CD4-positive, CD25-positive, alpha-beta regulatory T cell (primary cell): ENCODE measurements around the gene DMXL1. TPM values are rescaled to one million over a fixed set of nuclear protein-coding genes. Genes with fewer than 3 reads are reported as not detected.
A peak's percentile ranks its signal among the peaks of the same experiment; 100 is the strongest.

ENCODE experiments used
- ATAC-seq, 2 donors: fragments of 150-1000 bp; cut with Tn5 transposase; one replicate each; pipeline ENCODE4 v1.10.0; 2021; ENCODE audit warnings: low read depth in 2 of 2, moderate number of reproducible peaks in 2 of 2, moderate library complexity in 1 of 2
- DNase-seq, 3 donors: peaks; one replicate each; pipeline versions ENCODE4 v3.0.0 to v3.0.0-alpha.2; 2012 to 2022; ENCODE audit warnings: mixed read lengths in 1 of 3
- H3K27ac ChIP-seq: one replicate; pipeline ENCODE4 v1.7.0; 2013; ENCODE audit warnings: mild to moderate bottlenecking, low read length; ENCODE audit not compliant: insufficient read depth, poor library complexity, severe bottlenecking
- H3K27me3 ChIP-seq: one replicate; pipeline ENCODE4 v1.7.0; 2013; ENCODE audit warnings: low read length; ENCODE audit not compliant: control insufficient read depth, insufficient read depth
- H3K36me3 ChIP-seq: one replicate; pipeline ENCODE4 v1.7.0; 2013; ENCODE audit warnings: mild to moderate bottlenecking, low read length, moderate library complexity; ENCODE audit not compliant: control insufficient read depth, insufficient read depth
- H3K4me1 ChIP-seq: 2 replicates; pipeline ENCODE4 v1.7.0; 2013; ENCODE audit warnings: mild to moderate bottlenecking, low read length; ENCODE audit not compliant: insufficient read depth, control insufficient read depth, poor library complexity, severe bottlenecking
- H3K4me3 ChIP-seq: one replicate; pipeline ENCODE4 v1.7.0; 2013; ENCODE audit warnings: low read depth, mild to moderate bottlenecking, low read length, moderate library complexity
- H3K9me3 ChIP-seq, 2 experiments: 1 replicate in 1 of 2; 2 replicates in 1 of 2; pipeline ENCODE4 v1.7.0; 2013; ENCODE audit warnings: low read length in 2 of 2, mild to moderate bottlenecking in 1 of 2, moderate library complexity in 1 of 2; ENCODE audit not compliant: control insufficient read depth in 2 of 2
- H3K27ac Mint-ChIP-seq, 3 donors: one replicate each; pipeline ENCODE4 v1.8.0; 2020 to 2022; ENCODE audit warnings: mild to moderate bottlenecking in 3 of 3, mixed read lengths in 3 of 3, moderate library complexity in 2 of 3
- H3K27me3 Mint-ChIP-seq: one replicate; pipeline ENCODE4 v1.8.0; 2022; ENCODE audit warnings: mild to moderate bottlenecking, mixed read lengths
- H3K36me3 Mint-ChIP-seq: one replicate; pipeline ENCODE4 v1.8.0; 2020; ENCODE audit warnings: mixed read lengths
- H3K4me1 Mint-ChIP-seq, 4 donors: one replicate each; pipeline ENCODE4 v1.8.0; 2020 to 2022; ENCODE audit warnings: mixed read lengths in 4 of 4, mild to moderate bottlenecking in 1 of 4
- H3K4me3 Mint-ChIP-seq, 4 donors: one replicate each; pipeline ENCODE4 v1.8.0; 2020 to 2022; ENCODE audit warnings: mild to moderate bottlenecking in 4 of 4, mixed read lengths in 4 of 4, moderate library complexity in 3 of 4
- H3K9me3 Mint-ChIP-seq, 7 donors: one replicate each; pipeline ENCODE4 v1.8.0; 2020 to 2022; ENCODE audit warnings: mixed read lengths in 7 of 7, mild to moderate bottlenecking in 3 of 7, moderate library complexity in 2 of 7
- polyA plus RNA-seq, 4 donors: library from polyadenylated mRNA; unstranded; fragments of 300-500 nt; fragmentation: Illumina TruSeq; gene quantifications; one replicate each; pipeline ENCODE4 v1.2.3, GENCODE V29; 2021
- total RNA-seq: library from RNA; stranded (reverse); gene quantifications from one replicate; pipeline ENCODE4 v1.2.3, GENCODE V29; 2022

Gene DMXL1
- total and polyA plus RNA-seq, 5 donors from 2014 or later: 9.6 to 39.0 (median 11.4) TPM

DNA sequence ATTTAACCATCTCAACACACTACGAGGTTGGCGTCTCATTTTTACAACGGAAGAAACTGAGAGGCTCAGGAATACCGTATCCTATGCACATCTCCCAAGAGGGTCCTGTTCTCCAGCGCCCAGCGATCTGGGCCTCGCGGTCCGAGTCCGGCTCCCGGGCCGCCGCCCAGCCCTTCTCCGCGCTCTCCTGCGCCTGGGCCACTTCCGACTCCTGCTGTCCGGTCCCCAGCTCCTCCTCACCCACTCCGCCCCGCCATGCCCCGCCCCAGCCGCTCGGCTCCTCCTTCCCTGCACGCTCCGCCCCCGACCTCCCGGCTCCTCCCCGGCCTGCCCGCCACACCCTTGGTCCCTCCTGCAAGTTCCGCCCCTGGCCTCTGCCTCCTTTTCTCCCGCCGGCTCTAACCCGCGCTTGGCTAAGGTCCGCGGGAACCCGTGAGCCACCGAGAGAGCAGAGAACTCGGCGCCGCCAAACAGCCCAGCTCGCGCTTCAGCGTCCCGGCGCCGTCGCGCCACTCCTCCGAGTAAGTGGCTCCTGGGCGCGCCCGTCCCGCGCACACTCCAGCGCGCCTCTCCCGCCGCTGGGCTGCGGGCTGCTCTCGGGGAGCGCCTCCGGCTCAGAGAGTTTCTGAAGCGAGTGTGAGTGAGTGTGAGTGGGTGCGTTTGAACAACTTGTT lies 197.6 kb downstream of the DMXL1 start:
- Mint-ChIP-seq H3K9me3 (peaks cover 0 to 2% (median 0%) of the 10 kb centered on the region in 7 donors), H3K4me3 (peak overlapping the region; percentile 96 to 99 (median 98)), H3K36me3 (peaks cover 12% of the 10 kb centered on the region), H3K27ac (peak overlapping the region; percentile 93 to 98 (median 97)), H3K4me1 (peaks cover 19 to 62% (median 43%) of the 10 kb centered on the region in 4 donors), H3K27me3 (no peaks in the 10 kb centered on the region)
- ATAC-seq (peak; percentile 88 to 91), DNase-seq (peak; percentile 90 to 96 (median 92))
- Histone ChIP-seq H3K9me3 (peaks cover under 1 to 4% of the 10 kb centered on the region in 2 experiments), H3K4me1 (peaks cover 41% of the 10 kb centered on the region), H3K27me3 (no peaks in the 10 kb centered on the region), H3K27ac (peak overlapping the region; percentile 88), H3K36me3 (no peaks in the 10 kb centered on the region), H3K4me3 (peak overlapping the region; percentile 98)

GRCh38 chr5:119269061-119269944 lies 198.4 kb downstream of the DMXL1 start:
- Mint-ChIP-seq H3K27ac (peak overlapping the region; percentile 93 to 98 (median 97)), H3K4me3 (peak overlapping the region; percentile 96 to 99 (median 98)), H3K36me3 (peaks cover 12% of the 10 kb centered on the region), H3K4me1 (peaks cover 20 to 70% (median 49%) of the 10 kb centered on the region in 4 donors), H3K27me3 (no peaks in the 10 kb centered on the region), H3K9me3 (no peaks in the 10 kb centered on the region)
- Histone ChIP-seq H3K4me1 (peaks cover 49% of the 10 kb centered on the region), H3K4me3 (peak overlapping the region; percentile 98), H3K36me3 (no peaks in the 10 kb centered on the region), H3K9me3 (no peaks in the 10 kb centered on the region), H3K27ac (peak overlapping the region; percentile 88), H3K27me3 (no peaks in the 10 kb centered on the region)
- DNase-seq (peak in 2 of 3 donors; percentile 45 to 69), ATAC-seq (no peak)

DNA sequence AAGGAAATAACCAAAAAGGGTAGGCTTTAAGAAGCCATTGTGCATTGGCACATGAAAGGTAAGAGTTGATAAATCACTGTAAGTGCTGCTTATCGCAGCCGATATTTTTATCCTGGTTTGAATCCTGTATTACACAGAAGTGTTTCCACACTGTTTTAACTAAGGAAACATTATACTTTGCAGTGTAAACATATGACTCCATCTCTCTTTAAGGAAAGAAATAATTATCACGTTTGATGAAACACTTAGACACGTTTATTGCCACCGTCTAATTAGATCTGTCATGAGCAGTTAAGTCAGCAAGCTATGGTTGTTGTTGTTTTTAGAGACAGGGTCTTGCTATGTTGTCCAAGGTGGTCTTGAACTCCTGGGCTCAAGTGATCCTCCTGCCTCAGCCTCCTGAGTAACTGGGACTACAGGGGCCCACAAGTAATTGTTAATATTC lies 199.3 kb downstream of the DMXL1 start:
- peaks cover 24 to 76% (median 57%) of the 10 kb centered on the region in 4 donors for H3K4me1 Mint-ChIP-seq
- H3K27me3 ChIP-seq: no peaks in the 10 kb centered on the region
- no peaks in the 10 kb centered on the region for H3K9me3 ChIP-seq
- peak overlapping the region; percentile 96 to 99 (median 98) for H3K4me3 Mint-ChIP-seq
- ATAC-seq (no peak), DNase-seq (peak in 1 of 3 donors; percentile 38)
- peak overlapping the region; percentile 98 for H3K4me3 ChIP-seq
- no peaks in the 10 kb centered on the region for H3K27me3 Mint-ChIP-seq
- peaks cover 57% of the 10 kb centered on the region for H3K4me1 ChIP-seq
- no peaks in the 10 kb centered on the region for H3K9me3 Mint-ChIP-seq
- H3K36me3 ChIP-seq: no peaks in the 10 kb centered on the region
- peak overlapping the region; percentile 88 for H3K27ac ChIP-seq
- H3K36me3 Mint-ChIP-seq: peaks cover 17% of the 10 kb centered on the region
- peak overlapping the region; percentile 93 to 98 (median 97) for H3K27ac Mint-ChIP-seq

GRCh38 chr5:119270960-119271757 lies 200.3 kb downstream of the DMXL1 start:
- Histone ChIP-seq H3K27ac (peak overlapping the region; percentile 88), H3K36me3 (no peaks in the 10 kb centered on the region), H3K4me1 (peaks cover 68% of the 10 kb centered on the region), H3K4me3 (peak overlapping the region; percentile 98), H3K9me3 (no peaks in the 10 kb centered on the region), H3K27me3 (no peaks in the 10 kb centered on the region)
- Mint-ChIP-seq H3K36me3 (peaks cover 16% of the 10 kb centered on the region), H3K9me3 (no peaks in the 10 kb centered on the region), H3K4me1 (peaks cover 31 to 76% (median 60%) of the 10 kb centered on the region in 4 donors), H3K4me3 (peak overlapping the region; percentile 96 to 99 (median 98)), H3K27ac (peak overlapping the region; percentile 94 to 98 (median 97)), H3K27me3 (no peaks in the 10 kb centered on the region)
- ATAC-seq: no peak
- DNase-seq: no peak

GRCh38 chr5:119271758-119272730 lies 201.2 kb downstream of the DMXL1 start:
- no peaks in the 10 kb centered on the region for H3K9me3 ChIP-seq
- peak overlapping the region; percentile 94 to 99 (median 98) for H3K27ac Mint-ChIP-seq
- H3K4me1 ChIP-seq: peaks cover 76% of the 10 kb centered on the region
- H3K36me3 ChIP-seq: peaks cover 3% of the 10 kb centered on the region
- no peak for ATAC-seq
- peak overlapping the region; percentile 98 for H3K4me3 ChIP-seq
- H3K36me3 Mint-ChIP-seq: peaks cover 16% of the 10 kb centered on the region
- peak in 2 of 3 donors; percentile 37 to 66 for DNase-seq
- no peaks in the 10 kb centered on the region for H3K27me3 Mint-ChIP-seq
- peak overlapping the region; percentile 96 to 99 (median 98) for H3K4me3 Mint-ChIP-seq
- peak overlapping the region; percentile 88 for H3K27ac ChIP-seq
- H3K4me1 Mint-ChIP-seq: peaks cover 31 to 75% (median 67%) of the 10 kb centered on the region in 4 donors
- no peaks in the 10 kb centered on the region for H3K9me3 Mint-ChIP-seq
- H3K27me3 ChIP-seq: no peaks in the 10 kb centered on the region

GRCh38 chr5:119273391-119273839 lies 202.5 kb downstream of the DMXL1 start:
- Mint-ChIP-seq H3K36me3 (peaks cover 21% of the 10 kb centered on the region), H3K4me1 (peaks cover 35 to 79% (median 72%) of the 10 kb centered on the region in 4 donors), H3K27me3 (no peaks in the 10 kb centered on the region), H3K27ac (peak overlapping the region; percentile 94 to 99 (median 98)), H3K9me3 (peaks cover 0 to 3% (median 0%) of the 10 kb centered on the region in 7 donors), H3K4me3 (peak overlapping the region; percentile 96 to 99 (median 98))
- Histone ChIP-seq H3K27me3 (no peaks in the 10 kb centered on the region), H3K4me1 (peaks cover 82% of the 10 kb centered on the region), H3K4me3 (peak overlapping the region; percentile 98), H3K36me3 (peaks cover 3% of the 10 kb centered on the region), H3K9me3 (no peaks in the 10 kb centered on the region), H3K27ac (peak overlapping the region; percentile 88)
- DNase-seq (peak in 2 of 3 donors; percentile 39 to 57), ATAC-seq (no peak)
